COLO668 (cell line): ENCODE data around the gene EPHB2.

Source experiments
- DNase-seq: peaks from one replicate; lab custom pipeline; 2025; ENCODE audit not compliant: unreplicated experiment; lab: John Stamatoyannopoulos, UW

The EPHB2 gene

DNA sequence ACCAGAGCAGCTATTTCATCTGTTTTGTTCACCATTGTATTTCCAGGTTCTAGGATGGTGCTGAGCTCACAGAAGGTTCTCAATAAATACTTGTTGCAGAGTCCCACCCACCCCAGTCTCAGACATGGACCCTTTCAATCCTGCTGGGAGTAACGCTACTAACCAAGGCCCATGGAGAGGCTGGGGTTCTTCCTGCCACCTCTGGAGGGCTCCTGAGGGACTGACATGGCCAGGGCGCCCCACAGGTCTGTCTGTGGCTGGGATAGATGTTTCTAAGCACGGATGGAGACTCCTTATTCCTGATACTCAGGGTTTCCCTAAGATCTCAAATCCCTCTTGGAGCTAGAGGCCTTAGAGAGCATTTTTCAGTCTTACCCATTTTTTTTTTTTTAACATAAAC lies 87.4 kb downstream of the EPHB2 start:
- DNase-seq: no peak

DNA sequence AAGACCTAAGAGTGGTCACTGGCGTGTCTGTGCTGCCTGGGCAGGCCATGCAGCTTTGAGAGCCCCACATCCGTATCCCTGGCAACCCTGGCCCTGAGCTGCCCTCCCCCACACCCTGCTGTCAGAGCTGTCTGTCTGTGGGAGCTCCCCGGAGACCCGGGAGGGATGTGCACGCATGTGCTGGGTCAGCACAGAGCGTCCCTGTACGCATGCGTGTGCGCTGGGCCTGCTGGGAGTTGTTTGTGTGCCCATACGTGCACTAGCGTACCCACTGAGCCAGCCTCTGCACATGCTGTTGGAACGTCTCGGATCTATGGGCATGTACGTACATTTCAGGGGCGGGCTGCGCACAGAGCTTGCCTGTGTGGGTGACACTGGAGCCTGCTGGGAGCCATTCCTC lies 89.3 kb downstream of the EPHB2 start:
- DNase-seq: no peak

DNA sequence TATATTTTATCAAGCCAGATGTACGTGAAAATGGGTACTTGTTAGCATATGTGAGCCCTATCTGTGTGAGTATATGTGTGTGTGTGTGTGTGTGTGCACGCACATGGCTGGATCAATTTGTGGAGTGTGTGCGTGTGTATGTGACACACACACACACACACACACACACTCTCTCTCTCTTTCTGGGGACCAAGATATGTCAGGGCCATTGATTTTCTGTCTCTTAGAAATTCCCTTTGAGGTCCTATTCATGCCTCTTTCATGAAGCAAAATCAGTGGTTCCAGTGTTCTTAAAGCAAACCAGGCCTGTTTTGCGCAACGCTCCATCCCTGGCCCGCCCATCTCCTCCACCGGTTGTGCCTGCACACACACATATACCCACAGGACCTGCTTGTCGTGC lies 90.0 kb downstream of the EPHB2 start:
- no peak for DNase-seq

- no peak for DNase-seq
Observed at GRCh38 chr1:22801347-22801746, 90.7 kb downstream of the EPHB2 start.

DNA sequence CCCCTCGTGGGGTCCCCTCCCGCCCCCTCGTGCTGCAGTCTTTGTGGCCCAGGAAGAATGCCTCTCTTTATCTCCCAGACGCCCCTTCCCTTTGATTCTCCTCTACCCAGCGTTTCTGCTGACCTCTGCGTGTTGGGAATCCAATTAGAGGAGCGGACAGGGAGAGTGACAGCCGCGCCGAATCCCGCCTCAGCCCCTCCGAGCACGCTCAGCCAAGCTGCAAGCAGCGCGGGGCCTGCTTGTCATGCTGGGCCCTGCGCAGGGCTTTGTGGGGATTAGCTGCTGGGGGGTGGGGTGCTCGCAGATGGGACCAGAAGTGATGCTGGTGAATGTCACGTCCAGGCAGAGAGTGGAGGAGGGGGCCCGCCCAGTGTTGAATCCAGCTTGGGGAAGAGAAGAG lies 91.1 kb downstream of the EPHB2 start:
- DNase-seq: no peak

GRCh38 chr1:22803833-22804232 lies 93.2 kb downstream of the EPHB2 start:
- no peak for DNase-seq

- no peak for DNase-seq
Observed at GRCh38 chr1:22804406-22804805, 93.8 kb downstream of the EPHB2 start.

DNA sequence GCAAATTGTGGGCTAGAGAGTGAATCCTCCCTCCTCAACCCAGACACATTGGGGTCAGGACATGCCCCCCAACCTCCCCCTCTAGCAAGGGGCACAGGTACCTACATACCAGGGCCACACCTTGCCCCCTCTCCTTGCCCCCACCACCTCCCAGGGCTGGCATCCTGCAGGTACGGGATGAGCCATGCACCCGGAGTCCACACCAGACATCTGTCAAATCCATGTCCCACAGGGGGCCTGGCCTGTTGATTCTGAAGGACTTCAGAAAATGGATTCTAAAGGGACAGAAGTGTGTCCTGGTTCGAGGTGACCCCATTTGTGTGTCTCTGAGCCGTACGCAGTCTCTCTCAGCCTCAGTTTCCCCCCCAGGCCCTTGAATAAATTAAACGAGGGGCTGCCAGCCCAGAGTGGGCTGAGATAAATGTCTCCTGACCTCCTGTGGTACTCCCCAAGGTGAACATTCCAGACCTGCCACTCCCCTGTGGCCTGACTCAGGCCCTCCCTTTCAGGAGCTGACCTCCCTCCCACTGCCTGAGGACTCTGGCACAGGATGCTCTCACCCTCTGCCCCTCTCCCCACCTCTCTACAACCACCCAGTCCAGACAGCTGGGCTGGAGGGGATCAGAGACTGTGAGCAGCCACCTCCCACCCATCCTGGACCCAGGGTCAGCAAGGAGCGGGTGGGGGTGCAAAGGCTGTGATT lies 94.5 kb downstream of the EPHB2 start:
- DNase-seq: no peak

DNA sequence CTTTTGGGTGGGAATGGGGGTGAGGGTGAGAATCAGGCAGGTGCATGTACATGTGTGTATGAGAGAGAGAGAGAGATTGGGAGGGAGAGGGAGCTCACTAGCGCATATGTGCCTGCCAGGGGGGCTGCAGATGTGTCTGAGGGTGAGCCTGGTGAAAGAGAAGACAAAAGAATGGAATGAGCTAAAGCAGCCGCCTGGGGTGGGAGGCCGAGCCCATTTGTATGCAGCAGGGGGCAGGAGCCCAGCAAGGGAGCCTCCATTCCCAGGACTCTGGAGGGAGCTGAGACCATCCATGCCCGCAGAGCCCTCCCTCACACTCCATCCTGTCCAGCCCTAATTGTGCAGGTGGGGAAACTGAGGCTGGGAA lies 95.0 kb downstream of the EPHB2 start:
- no peak for DNase-seq

DNA sequence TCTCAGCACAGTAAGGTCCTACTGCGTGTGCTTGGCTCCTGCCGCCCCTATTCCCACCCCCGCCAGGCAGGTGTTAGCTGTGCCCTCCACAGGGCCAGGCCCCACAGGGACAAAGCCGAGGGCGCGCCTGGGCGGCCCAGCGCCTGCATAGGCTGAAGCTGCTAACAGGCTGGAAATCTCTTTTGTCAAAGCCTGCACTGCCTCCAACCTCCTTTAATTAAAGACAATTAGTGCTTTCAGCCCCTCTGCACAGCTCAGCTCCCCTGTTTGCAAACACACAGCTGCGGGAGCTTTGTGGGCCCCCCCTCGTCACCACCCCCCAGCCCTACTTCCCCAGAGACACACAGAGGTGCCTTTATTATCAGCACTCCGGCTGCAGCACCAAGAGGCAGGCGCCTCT lies 95.9 kb downstream of the EPHB2 start:
- DNase-seq: peak; percentile 24

DNA sequence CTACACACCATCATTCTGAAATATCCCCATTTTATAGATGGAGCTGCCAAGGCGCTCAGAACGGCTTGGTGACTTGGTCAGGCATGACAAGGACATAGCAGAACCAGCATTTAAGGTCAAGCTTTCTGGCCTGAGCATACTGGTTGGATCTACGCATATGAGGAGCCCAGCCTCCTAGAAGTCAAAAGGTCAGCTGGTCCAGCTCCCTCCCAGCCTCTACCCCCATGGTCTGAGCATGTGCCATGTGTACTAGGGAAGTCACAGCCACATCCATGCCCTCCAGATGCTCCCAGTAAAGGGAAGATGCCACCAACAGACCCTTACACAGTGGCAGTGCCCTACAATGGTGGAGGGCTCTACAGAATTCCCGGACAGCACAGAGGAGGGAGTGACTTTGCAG lies 96.7 kb downstream of the EPHB2 start:
- DNase-seq: no peak

GRCh38 chr1:22808186-22808675 lies 97.6 kb downstream of the EPHB2 start:
- DNase-seq: no peak

GRCh38 chr1:22808676-22809483 lies 98.2 kb downstream of the EPHB2 start:
- no peak for DNase-seq

DNA sequence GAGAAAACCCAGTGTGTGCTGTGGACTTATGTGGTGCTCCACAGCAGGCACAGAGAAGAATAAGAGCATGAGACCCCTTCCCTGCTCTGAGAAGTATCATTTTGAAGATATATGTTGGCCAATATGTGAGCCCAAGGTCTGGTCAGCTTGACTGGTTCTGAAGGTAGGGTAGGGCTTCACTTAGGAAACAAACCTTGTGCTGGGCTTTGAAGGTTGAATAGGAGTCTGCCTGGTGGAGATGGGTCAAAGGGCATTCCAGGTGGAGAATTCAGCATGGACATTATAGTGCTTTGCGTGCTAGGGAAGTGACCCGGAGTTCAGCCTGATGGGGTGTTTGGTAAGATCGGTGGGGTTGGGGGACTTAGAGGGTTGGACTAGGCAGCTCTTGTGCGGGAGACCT lies 99.1 kb downstream of the EPHB2 start:
- DNase-seq: no peak

DNA sequence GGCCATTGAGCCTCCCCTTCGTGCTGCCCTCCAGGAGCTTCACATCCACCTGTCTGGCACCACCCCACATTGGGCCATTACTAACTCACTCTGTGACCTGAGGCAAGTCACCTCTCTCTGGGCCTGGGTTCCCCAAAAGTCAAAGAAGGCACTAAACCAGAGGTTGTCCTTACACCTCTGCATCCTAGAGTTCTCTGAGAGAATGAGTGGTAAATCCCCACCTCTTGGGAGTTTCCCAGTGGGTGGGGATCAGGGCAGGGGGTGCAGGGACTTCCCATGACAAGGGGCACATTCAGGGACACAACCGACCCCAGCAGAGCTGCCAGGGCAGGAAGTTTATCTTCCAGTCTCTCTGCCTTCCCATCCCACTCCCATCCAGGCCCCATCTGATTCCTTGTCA lies 99.7 kb downstream of the EPHB2 start:
- DNase-seq: no peak

GRCh38 chr1:22812092-22812880 lies 101.6 kb downstream of the EPHB2 start:
- DNase-seq: no peak

DNA sequence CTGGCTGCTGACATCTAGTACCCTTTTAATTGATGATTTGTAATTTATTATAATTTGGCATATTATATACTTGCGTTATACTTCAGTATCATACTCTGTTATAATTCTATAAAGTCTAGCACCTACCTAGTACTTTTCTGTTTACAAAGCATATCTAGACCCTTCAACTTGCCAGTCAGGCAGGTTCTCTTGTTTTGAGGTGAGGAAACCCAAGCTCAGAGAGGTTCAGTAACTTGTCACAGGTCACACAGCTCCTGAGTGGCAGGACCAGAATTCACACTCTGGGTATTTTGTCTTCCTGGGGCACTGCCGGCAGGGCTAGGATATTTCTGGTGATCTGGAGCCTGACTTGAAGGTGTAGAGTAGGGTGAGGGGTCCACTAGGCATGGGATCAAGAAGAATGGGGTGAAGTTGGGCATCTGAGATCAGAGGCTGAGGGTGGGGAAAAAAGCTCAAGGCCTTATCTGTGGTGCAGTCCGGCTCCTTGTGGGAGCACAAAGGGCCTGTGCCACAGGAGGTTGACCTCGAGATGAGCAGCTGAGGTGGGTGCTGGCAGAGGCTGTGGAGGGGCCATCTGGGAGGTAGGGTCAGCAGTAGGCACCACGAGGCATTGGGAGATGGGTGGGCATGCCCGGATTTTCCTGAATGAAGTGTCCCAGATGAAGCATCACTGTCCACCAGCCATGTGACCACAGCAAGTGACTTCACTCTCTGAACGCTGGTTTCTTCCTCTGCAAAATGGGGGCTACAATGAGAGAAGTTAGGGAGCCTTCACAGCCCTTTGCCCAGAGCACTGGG lies 102.6 kb downstream of the EPHB2 start:
- no peak for DNase-seq

DNA sequence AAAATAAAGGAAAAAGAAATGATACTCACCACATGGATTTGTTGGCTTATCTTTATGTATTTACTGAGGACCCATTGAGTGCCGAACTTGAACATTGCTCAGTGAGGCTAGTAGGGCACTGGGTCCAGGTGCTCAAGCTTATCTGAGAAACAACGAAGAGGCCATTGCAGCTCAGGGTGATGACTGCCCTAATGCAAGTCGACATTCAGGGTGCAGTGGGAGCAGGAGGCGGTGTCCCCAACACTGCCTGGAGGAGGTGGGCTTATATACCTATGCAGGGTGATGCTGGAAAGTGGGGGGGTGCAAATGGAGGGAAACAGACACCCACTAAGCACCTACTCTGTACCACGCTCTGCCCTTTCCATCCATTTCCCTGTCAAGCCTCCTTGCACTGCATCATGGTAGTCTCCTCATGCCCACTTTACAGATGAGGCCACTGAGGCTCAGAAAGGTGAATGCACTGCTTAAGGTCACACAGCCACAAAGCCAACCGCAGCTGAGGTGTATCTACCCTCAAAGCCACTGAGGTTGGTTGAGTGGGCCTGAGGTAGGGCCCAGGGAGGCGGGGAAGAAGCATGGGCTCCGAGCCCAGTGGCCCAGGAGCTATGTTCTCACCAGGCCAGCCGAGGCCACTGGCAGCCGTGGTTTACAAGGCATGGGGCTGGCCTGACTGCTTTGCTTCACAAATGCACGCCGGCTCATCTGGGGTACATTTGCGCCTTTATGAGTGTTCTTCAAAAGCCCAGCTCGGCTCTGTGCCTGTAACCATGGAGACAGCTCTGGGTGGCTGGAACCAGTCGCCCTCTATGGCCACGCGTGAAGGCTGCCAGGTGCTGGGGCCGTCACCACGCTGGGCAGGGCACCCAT lies 103.8 kb downstream of the EPHB2 start:
- DNase-seq: peak; percentile 55

DNA sequence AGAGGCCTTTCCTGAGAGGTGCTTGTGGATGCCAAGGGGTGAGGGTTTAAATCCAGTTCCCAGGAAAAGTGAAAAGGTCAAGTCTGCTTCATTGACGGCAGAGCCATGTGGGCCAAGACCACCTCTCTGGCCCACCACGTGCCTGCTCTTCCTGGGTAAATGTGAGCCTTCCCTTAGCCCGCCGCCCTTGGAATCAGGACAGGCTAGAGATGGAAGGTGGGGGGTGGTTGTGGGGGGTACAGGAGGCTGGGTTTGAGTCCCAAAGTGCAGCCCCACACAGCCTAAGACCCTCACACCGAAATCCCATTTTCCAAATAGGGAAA lies 104.4 kb downstream of the EPHB2 start:
- no peak for DNase-seq

GRCh38 chr1:22815421-22816066 lies 104.9 kb downstream of the EPHB2 start:
- no peak for DNase-seq
